OCI-LY7 (cell line): ENCODE results near the gene CCDC142. TPM values are rescaled to one million over a fixed set of nuclear protein-coding genes. Genes with fewer than 3 reads are reported as not detected.

ENCODE experiments used
- BruUV-seq: library from RNA; stranded (reverse); fragments of 400-500 nt; replicated peaks from 2 replicates; lab custom pipeline; 2021; lab: Mats Ljungman, UMichigan
- CTCF ChIA-PET: fragments of 300-600 bp; sonication (Branson Sonifier 250); formaldehyde crosslinking; loops from one replicate; lab custom pipeline; 2022; ENCODE audit warnings: antibody characterized with exemption; ENCODE audit not compliant: unreplicated experiment; lab: Charles Lee
- POLR2A ChIA-PET: fragments of 300-600 bp; sonication (Branson Sonifier 250); formaldehyde crosslinking; loops from one replicate; lab custom pipeline; 2022; ENCODE audit warnings: antibody characterized with exemption; lab: Charles Lee
- DNase-seq: peaks from one replicate; pipeline ENCODE4 v3.0.0-alpha.2; 2015; ENCODE audit warnings: low spot score
- H2AFZ ChIP-seq: fragments of 200-600 bp; sonication (generic), shearing (Covaris generic); 2 replicates; pipeline ENCODE4 v1.6.1; 2014; ENCODE audit warnings: mild to moderate bottlenecking, antibody characterized with exemption, low read length, moderate library complexity
- H3K27ac ChIP-seq: fragments of 200-600 bp; sonication (generic); 2 replicates; pipeline ENCODE4 v1.5.1; 2014; ENCODE audit warnings: mixed run types, low read depth, mild to moderate bottlenecking, moderate library complexity, low read length, inconsistent platforms; ENCODE audit not compliant: poor library complexity, severe bottlenecking
- H3K36me3 ChIP-seq: fragments of 200-600 bp; sonication (generic); 2 replicates; pipeline ENCODE4 v1.6.1; 2014; ENCODE audit warnings: mild to moderate bottlenecking, antibody characterized with exemption, low read length, moderate library complexity, mixed read lengths; ENCODE audit not compliant: insufficient read depth
- H3K4me1 ChIP-seq: fragments of 200-600 bp; sonication (generic); 2 replicates; pipeline ENCODE4 v1.5.1; 2014; ENCODE audit warnings: mild to moderate bottlenecking, low read length; ENCODE audit not compliant: insufficient read depth, poor library complexity, severe bottlenecking
- H3K4me2 ChIP-seq: fragments of 200-600 bp; sonication (generic); 2 replicates; pipeline ENCODE4 v1.6.1; 2014; ENCODE audit warnings: mild to moderate bottlenecking, low read length
- H3K4me3 ChIP-seq: fragments of 200-600 bp; sonication (generic); 2 replicates; pipeline ENCODE4 v1.5.1; 2014; ENCODE audit warnings: mild to moderate bottlenecking, low read depth, low read length; ENCODE audit not compliant: poor library complexity, severe bottlenecking
- H3K79me2 ChIP-seq: fragments of 200-600 bp; sonication (generic); 2 replicates; pipeline ENCODE4 v1.6.1; 2016; ENCODE audit warnings: low read depth, mild to moderate bottlenecking, low read length, moderate library complexity, mixed read lengths; ENCODE audit not compliant: insufficient read depth
- H3K9me2 ChIP-seq: fragments of 200-600 bp; sonication (generic); 2 replicates; pipeline ENCODE4 v1.6.1; 2016; ENCODE audit warnings: mild to moderate bottlenecking, low read length, mixed read lengths; ENCODE audit not compliant: insufficient read depth
- H3K9me3 ChIP-seq: fragments of 200-600 bp; sonication (generic); 2 replicates; pipeline ENCODE4 v1.6.1; 2014; ENCODE audit warnings: mild to moderate bottlenecking, mixed run types, low read length, mixed read lengths
- H4K20me1 ChIP-seq: fragments of 200-600 bp; sonication (generic); 2 replicates; pipeline ENCODE4 v1.6.1; 2014; ENCODE audit warnings: mild to moderate bottlenecking, antibody characterized with exemption, low read length, moderate library complexity, mixed read lengths; ENCODE audit not compliant: insufficient read depth
- CTCF ChIP-seq: fragments of 200-600 bp; sonication (generic); conservative IDR thresholded peaks from 2 replicates; pipeline ENCODE4 v1.5.1; 2014; ENCODE audit warnings: mild to moderate bottlenecking, antibody characterized with exemption, low read length, moderate library complexity, mixed read lengths
- EZH2phosphoT487 ChIP-seq: fragments of 200-600 bp; sonication (generic); IDR thresholded peaks from 2 replicates; pipeline ENCODE4 v1.6.1; 2018; ENCODE audit warnings: low read depth, borderline replicate concordance, mild to moderate bottlenecking, mixed run types, antibody characterized with exemption, low read length, moderate library complexity, mixed read lengths
- intact Hi-C: fragments of 100-400 bp; cut with micrococcal nuclease; formaldehyde crosslinking; loops from one replicate; pipeline ENCODE4 v1.10.0; 2022; ENCODE audit not compliant: unreplicated experiment
- total RNA-seq, 2 experiments: library from RNA; depleted of rRNA in 1 of 2; stranded (reverse); fragments of >200 nt in 1 of 2; shearing (Covaris generic) in 1 of 2; gene quantifications; 2 replicates each; pipeline ENCODE4 v1.2.3, GENCODE V29; 2014 to 2022

CCDC142 gene
- total RNA-seq, 2 experiments from 2014 or later: 42.5 to 53.0 TPM

GRCh38 chr2:74524005-74524404 is 41.2 kb upstream of the CCDC142 start:
- DNase-seq: no peak
- Histone ChIP-seq H3K4me3 (no peak overlapping the region), H2AFZ (no peak overlapping the region), H3K9me3 (no peaks in the 10 kb centered on the region), H3K79me2 (peaks cover 23% of the 10 kb centered on the region), H3K4me2 (no peak overlapping the region), H3K36me3 (peaks cover 41% of the 10 kb centered on the region), H3K9me2 (no peaks in the 10 kb centered on the region), H4K20me1 (peaks cover 5% of the 10 kb centered on the region; the same call in 1 of the 2 replicates), H3K27ac (no peak overlapping the region), H3K4me1 (peaks cover 18% of the 10 kb centered on the region)
- BruUV-seq: no TSS peak
- TF ChIP-seq CTCF (no peak), EZH2phosphoT487 (no peak)
- ChIA-PET CTCF (no interaction called here), POLR2A (no interaction called here)
- intact Hi-C loops: no loop called here

GRCh38 chr2:74522516-74522915 is 39.7 kb upstream of the CCDC142 start:
- H2AFZ ChIP-seq: no peak overlapping the region
- peaks cover 26% of the 10 kb centered on the region for H3K36me3 ChIP-seq
- no peak for DNase-seq
- ChIA-PET CTCF (interaction anchor here (1.0 kb wide), 1 partner anchor 14 kb away, joined by 3 read pairs; no protein-coding TSS in a partner anchor), POLR2A (interaction anchor here (1.2 kb wide), 1 partner anchor 8 kb away, joined by 5 read pairs; no protein-coding TSS in a partner anchor)
- H3K4me3 ChIP-seq: no peak overlapping the region
- no peaks in the 10 kb centered on the region for H4K20me1 ChIP-seq
- no peak overlapping the region for H3K4me2 ChIP-seq
- H3K27ac ChIP-seq: no peak overlapping the region
- no peaks in the 10 kb centered on the region for H3K9me2 ChIP-seq
- intact Hi-C loops: no loop called here
- TF ChIP-seq EZH2phosphoT487 (no peak), CTCF (no peak)
- BruUV-seq: no TSS peak
- peaks cover 8% of the 10 kb centered on the region; the same call in 1 of the 2 replicates for H3K79me2 ChIP-seq
- H3K4me1 ChIP-seq: peaks cover 7% of the 10 kb centered on the region
- H3K9me3 ChIP-seq: no peaks in the 10 kb centered on the region

GRCh38 chr2:74516650-74517049 is 33.9 kb upstream of the CCDC142 start:
- Histone ChIP-seq H4K20me1 (no peaks in the 10 kb centered on the region), H3K9me3 (no peaks in the 10 kb centered on the region), H3K4me1 (no peaks in the 10 kb centered on the region), H3K27ac (no peak overlapping the region), H2AFZ (no peak overlapping the region), H3K9me2 (no peaks in the 10 kb centered on the region), H3K4me3 (no peak overlapping the region), H3K36me3 (no peaks in the 10 kb centered on the region), H3K4me2 (no peak overlapping the region), H3K79me2 (no peaks in the 10 kb centered on the region)
- CTCF ChIA-PET: no interaction called here
- intact Hi-C loops: no loop called here
- BruUV-seq: no TSS peak
- POLR2A ChIA-PET: no interaction called here
- no peak for DNase-seq
- no peak for TF ChIP-seq CTCF
- TF ChIP-seq EZH2phosphoT487: no peak
